K562 (cell line): Measurements from ENCODE around the gene USP1. TPM values are rescaled to one million over a fixed set of nuclear protein-coding genes. Genes with fewer than 3 reads are reported as not detected.
A peak's percentile ranks its signal among the peaks of the same experiment; 100 is the strongest.

Experiments
- ATAC-seq: fragments of 200-7000 bp; cut with Tn5 transposase; 3 replicates; pipeline ENCODE4 v1.9.1; 2020; ENCODE audit warnings: moderate library complexity
- Bru-seq: library from RNA; stranded (reverse); fragments of 400-500 nt; gene quantifications from one replicate; lab custom pipeline; 2021; lab: Mats Ljungman, UMichigan
- BruChase-seq, 2 experiments: library from RNA; stranded (reverse); fragments of 400-500 nt; gene quantifications; one replicate each; lab custom pipeline; 2021; lab: Mats Ljungman, UMichigan
- BruUV-seq: library from RNA; stranded (reverse); fragments of 400-500 nt; replicated peaks from 2 replicates; lab custom pipeline; 2021; lab: Mats Ljungman, UMichigan
- CTCF ChIA-PET: fragments of 300-600 bp; formaldehyde crosslinking; extraction: SDS; loops from one replicate; lab custom pipeline; 2021; ENCODE audit warnings: low intra/inter-chr PET ratio; lab: Yijun Ruan, JAX
- POLR2A ChIA-PET: fragments of 300-600, 350-650 bp; sonication (Branson Sonifier 250); formaldehyde crosslinking; extraction: SDS; loops from one replicate; lab custom pipeline; 2021; ENCODE audit warnings: antibody characterized with exemption, inconsistent platforms; lab: Yijun Ruan, JAX
- DNase-seq, 4 experiments: peaks; one replicate each; pipeline versions ENCODE4 v3.0.0 to v3.0.0-alpha.2; 2011 to 2018; ENCODE audit warnings: low spot score in 3 of 4, mixed read lengths in 3 of 4; ENCODE audit errors: extremely low read depth in 1 of 4
- FAIRE-seq: peaks from 2 replicates; lab custom pipeline; 2011; peaks lifted over from hg19 to GRCh38; lab: Jason Lieb, UNC
- H2AFZ ChIP-seq: 2 replicates; pipeline ENCODE4 v1.6.0; 2011; ENCODE audit warnings: low read depth, low read length, control low read depth, inconsistent platforms
- H3K27ac ChIP-seq: fragments of 200-600 bp; 3 replicates; pipeline ENCODE4 v1.8.0; 2011; ENCODE audit warnings: low read depth, mild to moderate bottlenecking, control low read depth, inconsistent platforms, low read length, moderate library complexity, mixed read lengths; ENCODE audit errors: extremely low read depth
- H3K27me3 ChIP-seq, 2 experiments: fragments of 300-600 bp in 1 of 2; 2 replicates in 1 of 2; 3 replicates in 1 of 2; pipeline versions ENCODE4 v1.6.0 to v1.8.0; 2011; ENCODE audit warnings: inconsistent platforms in 2 of 2, low read length in 2 of 2, mild to moderate bottlenecking in 1 of 2, mixed read lengths in 1 of 2, moderate library complexity in 1 of 2; ENCODE audit not compliant: control insufficient read depth in 2 of 2, insufficient read depth in 2 of 2
- H3K36me3 ChIP-seq: fragments of 300-600 bp; 3 replicates; pipeline ENCODE4 v1.8.0; 2011; ENCODE audit warnings: mild to moderate bottlenecking, low read length, inconsistent platforms; ENCODE audit not compliant: control insufficient read depth, insufficient read depth
- H3K4me1 ChIP-seq, 2 experiments: fragments of 200-600 bp in 1 of 2; replicated peaks in 1 of 2; 2 replicates in 1 of 2; 3 replicates in 1 of 2; pipeline versions ENCODE4 v1.5.1 to v1.8.0; 2011; ENCODE audit warnings: inconsistent platforms in 2 of 2, low read length in 2 of 2, mild to moderate bottlenecking in 1 of 2, mixed read lengths in 1 of 2, moderate library complexity in 1 of 2; ENCODE audit not compliant: control insufficient read depth in 2 of 2, insufficient read depth in 2 of 2
- H3K4me2 ChIP-seq: 2 replicates; pipeline ENCODE4 v1.6.1; 2011; ENCODE audit warnings: low read length, control low read depth, inconsistent platforms, mixed read lengths; ENCODE audit not compliant: insufficient read depth
- H3K4me3 ChIP-seq: fragments of 200-600 bp; sonication (generic), shearing (Covaris generic); 2 replicates; pipeline ENCODE4 v1.5.1; 2016; ENCODE audit warnings: control low read depth, inconsistent platforms
- H3K79me2 ChIP-seq: fragments of 200-600 bp; 3 replicates; pipeline ENCODE4 v1.8.0; 2011; ENCODE audit warnings: low read length, inconsistent platforms; ENCODE audit not compliant: control insufficient read depth, insufficient read depth
- H3K9ac ChIP-seq, 2 experiments: 2 replicates each; pipeline versions ENCODE4 v1.6.0 to v1.6.1; 2011; ENCODE audit warnings: low read depth in 2 of 2, low read length in 2 of 2, control low read depth in 1 of 2, inconsistent platforms in 1 of 2, mild to moderate bottlenecking in 1 of 2, mixed read lengths in 1 of 2; ENCODE audit not compliant: insufficient read depth in 1 of 2
- H3K9me1 ChIP-seq: one replicate; pipeline ENCODE4 v1.6.0; 2011; ENCODE audit warnings: inconsistent platforms, mild to moderate bottlenecking, low read length, moderate library complexity; ENCODE audit not compliant: control insufficient read depth, insufficient read depth
- H3K9me3 ChIP-seq: replicated peaks from 2 replicates; pipeline ENCODE4 v1.5.1; 2011; ENCODE audit warnings: low read depth, low read length, inconsistent platforms; ENCODE audit not compliant: control insufficient read depth, insufficient read depth
- H4K20me1 ChIP-seq: replicated peaks from 2 replicates; pipeline ENCODE4 v1.6.1; 2011; ENCODE audit warnings: low read length, inconsistent platforms, mixed read lengths; ENCODE audit not compliant: control insufficient read depth, insufficient read depth
- CBX5 ChIP-seq: IDR thresholded peaks from 2 replicates; pipeline ENCODE4 v1.6.1; 2014; ENCODE audit warnings: low read depth, borderline replicate concordance
- CEBPG ChIP-seq, 3 experiments: fragments of 200-800 bp in 1 of 3; sonication (Bioruptor generic) in 1 of 3; sonication (generic) in 1 of 3; formaldehyde crosslinking in 1 of 3; IDR thresholded peaks in 2 of 3; conservative IDR thresholded peaks in 1 of 3; 2 replicates each; pipeline versions ENCODE4 v1.6.1 to v1.8.0; 2016 to 2022; ENCODE audit warnings: missing compliant biosample characterization in 2 of 3, missing genetic modification characterization in 2 of 3, mild to moderate bottlenecking in 1 of 3, missing genetic modification reagents in 1 of 3
- CGGBP1 ChIP-seq: fragments of 250-450 bp; sonication (Bioruptor Pico); IDR thresholded peaks from 2 replicates; pipeline ENCODE4 v1.9.0; 2021; ENCODE audit warnings: mild to moderate bottlenecking
- ETV5 ChIP-seq: sonication (generic); formaldehyde crosslinking; IDR thresholded peaks from 2 replicates; pipeline ENCODE4 v1.4.0; 2020; ENCODE audit warnings: low read depth, mild to moderate bottlenecking, missing genetic modification reagents
- FOS ChIP-seq: IDR thresholded peaks from 3 replicates; pipeline ENCODE4 v1.6.1; 2011; ENCODE audit not compliant: insufficient read length; ENCODE audit errors: extremely low read depth
- HDGF ChIP-seq: fragments of 450-650 bp; IDR thresholded peaks from 2 replicates; pipeline ENCODE4 v1.6.1; 2016
- HOXB6 ChIP-seq: fragments of 250-450 bp; sonication (Bioruptor Pico); IDR thresholded peaks from 2 replicates; pipeline ENCODE4 v1.5.1; 2022; ENCODE audit warnings: mild to moderate bottlenecking, borderline replicate concordance
- KAT2B ChIP-seq: IDR thresholded peaks from one replicate; pipeline ENCODE4 v1.6.1; 2012; ENCODE audit warnings: low read depth, mild to moderate bottlenecking, control low read depth, inconsistent platforms, low read length, moderate library complexity
- KHSRP ChIP-seq: fragments of 450-650 bp; IDR thresholded peaks from 2 replicates; pipeline ENCODE4 v1.6.1; 2017
- LCOR ChIP-seq: sonication (generic); formaldehyde crosslinking; IDR thresholded peaks from 2 replicates; pipeline ENCODE4 v1.8.0; 2022; ENCODE audit warnings: mild to moderate bottlenecking, missing genetic modification reagents
- MED1 ChIP-seq: sonication (generic); formaldehyde crosslinking; IDR thresholded peaks from 2 replicates; pipeline ENCODE4 v1.8.1; 2023; ENCODE audit warnings: missing genetic modification reagents, borderline replicate concordance
- NEUROD1 ChIP-seq: fragments of 150-350 bp; IDR thresholded peaks from 2 replicates; pipeline ENCODE4 v1.6.1; 2014; ENCODE audit warnings: borderline replicate concordance, low read length, low read depth; ENCODE audit not compliant: partially characterized antibody
- NFRKB ChIP-seq: fragments of 450-650 bp; IDR thresholded peaks from 2 replicates; pipeline ENCODE4 v1.6.1; 2016; ENCODE audit warnings: low read depth
- YBX1 ChIP-seq: fragments of 450-650 bp; IDR thresholded peaks from 2 replicates; pipeline ENCODE4 v1.7.1; 2016; ENCODE audit warnings: mild to moderate bottlenecking
- ZFPM2 ChIP-seq: fragments of 250-450 bp; sonication (Bioruptor Pico); IDR thresholded peaks from 2 replicates; pipeline ENCODE4 v1.5.1; 2022; ENCODE audit warnings: mild to moderate bottlenecking
- ZNF785 ChIP-seq: fragments of 250-450 bp; sonication (Bioruptor Pico); IDR thresholded peaks from 2 replicates; pipeline ENCODE4 v1.4.0; 2020; ENCODE audit warnings: mild to moderate bottlenecking
- ZNF79 ChIP-seq: fragments of 250-450 bp; sonication (Bioruptor Pico); IDR thresholded peaks from 2 replicates; pipeline ENCODE4 v1.4.0; 2020; ENCODE audit warnings: low read depth, mild to moderate bottlenecking, moderate library complexity
- WGBS: fragments of 100-300 bp; shearing (Covaris generic); methylation state at CpG from one replicate; pipeline ENCODE4 v1.1.6; 2016; ENCODE audit warnings: low coverage, mixed read lengths; ENCODE audit not compliant: insufficient coverage; ENCODE audit errors: missing lambda C conversion rate; 5-methylcytosine and 5-hydroxymethylcytosine counted together
- in situ Hi-C: fragments of 300-500 bp; cut with MboI; formaldehyde crosslinking; loops from 4 replicates; pipeline ENCODE4 v1.15.0; 2018; ENCODE audit warnings: inconsistent platforms, mixed read lengths
- intact Hi-C: fragments of 100-400 bp; cut with micrococcal nuclease; formaldehyde crosslinking; loops from 2 replicates; pipeline ENCODE4 v1.14.2; 2022
- long read RNA-seq, 3 experiments: library from polyadenylated mRNA in 2 of 3; library from RNA in 1 of 3; unstranded in 2 of 3; stranded (forward) in 1 of 3; transcript quantifications; one replicate each; pipeline ENCODE4 v2.0.0, GENCODE V29; 2019 to 2022
- polyA minus RNA-seq, 3 experiments: library from RNA; depleted of rRNA, polyadenylated mRNA; stranded (reverse); fragments of >200 nt; gene quantifications; 2 replicates each; pipeline ENCODE4 v1.2.3, GENCODE V29; 2011
- polyA plus RNA-seq, 8 experiments: library from polyadenylated mRNA; depleted of rRNA in 4 of 8; stranded (reverse) in 5 of 8; unstranded in 3 of 8; fragments of >200 nt; fragmentation: Nextera tagmentation in 2 of 8; fragmentation: Illumina TruSeq in 1 of 8; extraction: Ambion mirVana in 2 of 8; extraction: Trizol in 1 of 8; gene quantifications; 2 replicates each; pipeline versions ENCODE4 v1.2.1 to v1.2.3, GENCODE V29; 2011 to 2014; ENCODE audit warnings: inconsistent platforms in 1 of 8, missing spikeins in 1 of 8
- total RNA-seq, 7 experiments: library from RNA; depleted of rRNA in 6 of 7; stranded (reverse); fragments of >200 nt in 6 of 7; fragmentation: Illumina TruSeq in 2 of 7; extraction: Trizol in 2 of 7; gene quantifications; 2 replicates each; pipeline versions ENCODE4 v1.2.1 to v1.2.3, GENCODE V29; 2011 to 2021; ENCODE audit warnings: low replicate concordance in 1 of 7

Gene USP1
- total RNA-seq (2011; cell fraction: chromatin; rRNA removed; ENCODE audit: low replicate concordance) = 6.1 and 33.1 TPM in 2 replicates
- total RNA-seq (2011; cell fraction: nucleolus; rRNA removed) = 6.6 and 6.7 TPM in 2 replicates
- total RNA-seq (2011; cell fraction: nucleoplasm; rRNA removed) = 13.1 and 21.0 TPM in 2 replicates
- total RNA-seq (2014; rRNA removed) (50.5 and 51.7 TPM in 2 replicates), total RNA-seq (2014; rRNA removed; fragmentation: Illumina TruSeq; extraction: Trizol) (87.9 and 109 TPM in 2 replicates), total RNA-seq (2015; rRNA removed; fragmentation: Illumina TruSeq; extraction: Trizol) (80.6 and 85.8 TPM in 2 replicates), total RNA-seq (2021) (52.4 and 59.4 TPM in 2 replicates), polyA plus RNA-seq (2011; rRNA removed) (21.1 and 30.6 TPM in 2 replicates), polyA plus RNA-seq (2014; fragmentation: Illumina TruSeq; extraction: Trizol) (63.1 and 66.5 TPM in 2 replicates), polyA plus RNA-seq (2014; fragmentation: Nextera tagmentation; extraction: Ambion mirVana) (10 to 100 TPM; 27.3 to 29.8 TPM), polyA plus RNA-seq (2014; rRNA removed) (33.5 and 36.2 TPM in 2 replicates), polyA minus RNA-seq (2011; rRNA and poly(A)+ RNA removed) (37.4 and 48.2 TPM in 2 replicates), Bru-seq, nascent RNA (percentile 96 among the genes with signal in this experiment), BruChase-seq, experiment 1, labeled RNA remaining after a 2-hour chase (percentile 97 among the genes with signal in this experiment), BruChase-seq, experiment 2, labeled RNA remaining after a 6-hour chase (percentile 98 among the genes with signal in this experiment)
- 6.6 and 8.9 TPM in 2 replicates for polyA plus RNA-seq (2011; cell fraction: cytosol; rRNA removed)
- 6.4 and 8.3 TPM in 2 replicates for polyA plus RNA-seq (2011; cell fraction: nucleus; rRNA removed)
- 36.8 and 39.4 TPM in 2 replicates for polyA plus RNA-seq (2012)
- polyA minus RNA-seq (2011; cell fraction: cytosol; rRNA and poly(A)+ RNA removed) = 20.0 and 23.4 TPM in 2 replicates
- polyA minus RNA-seq (2011; cell fraction: nucleus; rRNA and poly(A)+ RNA removed) = 8.1 and 13.9 TPM in 2 replicates
- long read RNA-seq, experiment 1, transcript USP1-201 (9 exons, 3,996 nt) = major isoform, 207 of 326 reads
- long read RNA-seq, experiment 1, partial matches to known transcripts = 81 of 326 reads
- long read RNA-seq, experiment 1, other reads (novel, unspliced or antisense) = 33 of 326 reads
- long read RNA-seq, experiment 2, transcript USP1-201 (9 exons, 3,996 nt) = major isoform, 8 of 68 reads
- long read RNA-seq, experiment 2, partial matches to known transcripts = 8 of 68 reads
- long read RNA-seq, experiment 2, other reads (novel, unspliced or antisense) = 52 of 68 reads
- long read RNA-seq, experiment 3, partial matches to known transcripts = 68 of 73 reads
- long read RNA-seq, experiment 3, other reads (novel, unspliced or antisense) = 3 of 73 reads

GRCh38 chr1:62436466-62437272, at the start of gene USP1:
Gene USP1, plus strand, starts transcription at chr1:62437049. Its CDS starts 2,819 bp downstream, at chr1:62439868.
- peak within 1 kb of the TSS; percentile 92 for H3K4me2 ChIP-seq
- BruUV-seq = no TSS peak
- FAIRE-seq (peak; percentile 96), ATAC-seq (peak; percentile 86), DNase-seq (peak; percentile 95 to 98 (median 96))
- H3K4me3 ChIP-seq = peak within 1 kb of the TSS; percentile 89
- POLR2A ChIA-PET = interaction anchor here (0.6 to 2.9 kb wide), 10 partner anchors 9 to 1388 kb away, joined by 3 to 12 read pairs (median 3); no protein-coding TSS in a partner anchor
- H2AFZ ChIP-seq = peak within 1 kb of the TSS; percentile 91
- CTCF ChIA-PET = no interaction called here
- peak within 1 kb of the TSS; percentile 97 to 100 for H3K9ac ChIP-seq
- peaks cover 17% of the 10 kb centered on the region for H3K36me3 ChIP-seq
- intact Hi-C loops = loop anchor here (5.0 kb wide), 1 partner anchor 1384 kb away; no protein-coding TSS in a partner anchor
- WGBS = 2% methylated on average over 62 of the region's 76 CpGs
- peaks cover 6% of the 10 kb centered on the region; the same call in 1 of the 2 replicates for H4K20me1 ChIP-seq
- no peaks in the 10 kb centered on the region for H3K9me1 ChIP-seq
- no peaks in the 10 kb centered on the region; a peak in 1 of 5 replicates for H3K27me3 ChIP-seq
- H3K27ac ChIP-seq = peak within 1 kb of the TSS; percentile 97
- H3K4me1 ChIP-seq = peaks cover 2 to 17% of the 10 kb centered on the region in 2 experiments; a peak in 4 of 5 replicates
- H3K79me2 ChIP-seq = peaks cover 56% of the 10 kb centered on the region
- no peaks in the 10 kb centered on the region for H3K9me3 ChIP-seq
- in situ Hi-C loops = no loop called here
- TF ChIP-seq ZNF79 = no peak
- no peak for TF ChIP-seq CEBPG (CRISPR knock-in tag; IDR thresholded peaks at IDR 0.05)
- no peak for TF ChIP-seq CEBPG (tag; conservative IDR thresholded peaks at IDR 0.05 in 1 of 2, IDR thresholded peaks at IDR 0.05 in 1 of 2)
- TF ChIP-seq NFRKB = peak; percentile 64
- no peak for TF ChIP-seq KAT2B
- no peak for TF ChIP-seq MED1
- TF ChIP-seq CBX5 = no peak
- no peak for TF ChIP-seq KHSRP
- TF ChIP-seq FOS = peak; percentile 79
- no peak for TF ChIP-seq HOXB6 (CRISPR knock-in tag)
- TF ChIP-seq ZNF785 = no peak
- TF ChIP-seq CGGBP1 = no peak
- no peak for TF ChIP-seq HDGF
- TF ChIP-seq NEUROD1 = peak; percentile 20
- TF ChIP-seq YBX1 = no peak
- peak; percentile 53; the same call in 1 of the 2 replicates for TF ChIP-seq ETV5 (CRISPR knock-in tag)
- peak; percentile 82 for TF ChIP-seq LCOR (CRISPR knock-in tag)
- TF ChIP-seq ZFPM2 = no peak
